HG02840 (cell line): ENCODE measurements around the gene MAGEH1.

Source experiments
- ATAC-seq: cut with Tn5 transposase; IDR thresholded peaks from one replicate; pipeline ENCODE4 v1.9.1; 2021; ENCODE audit warnings: mild to moderate bottlenecking, moderate library complexity, moderate number of reproducible peaks; ENCODE audit not compliant: unreplicated experiment, low FRiP score

MAGEH1 gene

GRCh38 chrX:55489314-55490009 is 37.5 kb downstream of the MAGEH1 start, which contains the start of gene USP51:
TSS of gene USP51 (minus strand) at chrX:55489848. CDS start at chrX:55488939, 909 bp downstream.
- ATAC-seq, result peak; percentile 35

- ATAC-seq, result no peak
Observed at GRCh38 chrX:55490121-55490520, 38.2 kb downstream of the MAGEH1 start.

GRCh38 chrX:55490974-55491373 is 39.0 kb downstream of the MAGEH1 start:
- ATAC-seq, result no peak
